ENCODE results near the gene PUM2. TPM values are rescaled to one million over a fixed set of nuclear protein-coding genes. Genes with fewer than 3 reads are reported as not detected.

PUM2 gene
- total RNA-seq, 1 experiment from 2014 or later: 105 TPM

GRCh38 chr2:20350041-20350712 is 467 bp downstream of the PUM2 start:
- Histone ChIP-seq H3K4me2 (ENCODE audit: low read length) (peak overlapping the region; percentile 90), H3K27me3 (ENCODE audit: insufficient read depth, low read length) (no peaks in the 10 kb centered on the region), H3K9me3 (ENCODE audit: control insufficient read depth in 1 of 2, insufficient read depth in 1 of 2, low read depth in 1 of 2, low read length in 2 of 2) (no peaks in the 10 kb centered on the region), H3K4me1 (ENCODE audit: control insufficient read depth in 1 of 2, insufficient read depth in 2 of 2, low read length in 2 of 2) (peaks cover 14 to 37% of the 10 kb centered on the region in 2 experiments), H3K4me3 (replicated peaks in 1 of 2; ENCODE audit: low read depth in 1 of 2, low read length in 2 of 2) (peak overlapping the region; percentile 83 to 95), H4K20me1 (ENCODE audit: insufficient read depth) (peaks cover 30% of the 10 kb centered on the region), H3K27ac (ENCODE audit: low read depth, low read length) (peak overlapping the region; percentile 92), H3K9me2 (ENCODE audit: insufficient read depth) (no peaks in the 10 kb centered on the region), H3K79me2 (ENCODE audit: insufficient read depth, low read length) (peaks cover 53% of the 10 kb centered on the region), H3K36me3 (ENCODE audit: control insufficient read depth in 1 of 2, insufficient read depth in 2 of 2, low read length in 2 of 2) (peaks cover 0 to 4% of the 10 kb centered on the region in 2 experiments; a peak in 1 of 4 replicates), H3K9ac (ENCODE audit: low read length) (peak overlapping the region; percentile 92), H2AFZ (ENCODE audit: low read depth, low read length, poor library complexity, severe bottlenecking) (no peak overlapping the region)
- ChIA-PET CTCF (no interaction called here), RAD21 (ENCODE audit: low non-redundant PET in 1 of 2, low total read pairs in 2 of 2, uncharacterized antibody in 2 of 2, unreplicated experiment in 2 of 2) (no interaction called here), POLR2A (interaction anchor here (1.1 kb wide), 1 partner anchor 97 kb away, joined by 5 read pairs; the partner anchor contains the start of gene RHOB)
- DNase-seq (ENCODE audit: low read depth, low spot score): no peak
- intact Hi-C loops (cut with micrococcal nuclease): loop anchor here (2.0 kb wide), 1 partner anchor 299 kb away; the partner anchor contains the start of gene LAPTM4A
- ATAC-seq: peak; percentile 58
- peak; percentile 97 for TF ChIP-seq ZFX (IDR thresholded peaks at IDR 0.05)
- peak; percentile 54; the same call in 1 of the 2 replicates for TF ChIP-seq EGR1 (IDR thresholded peaks at IDR 0.05; ENCODE audit: low read depth)
- no peak; the same call in 1 of the 2 replicates for TF ChIP-seq POLR2AphosphoS5 (IDR thresholded peaks at IDR 0.05; ENCODE audit: low read depth, low read length)
- BruUV-seq (replicated peaks): no TSS peak

- ChIA-PET CTCF (no interaction called here), RAD21 (ENCODE audit: low non-redundant PET in 1 of 2, low total read pairs in 2 of 2, uncharacterized antibody in 2 of 2, unreplicated experiment in 2 of 2) (no interaction called here), POLR2A (interaction anchor here (1.1 kb wide), 1 partner anchor 98 kb away, joined by 5 read pairs; the partner anchor contains the start of gene RHOB)
- ATAC-seq (no peak), DNase-seq (ENCODE audit: low read depth, low spot score) (no peak)
- Histone ChIP-seq H3K9me3 (ENCODE audit: control insufficient read depth in 1 of 2, insufficient read depth in 1 of 2, low read depth in 1 of 2, low read length in 2 of 2) (no peaks in the 10 kb centered on the region), H3K9ac (ENCODE audit: low read length) (peak overlapping the region; percentile 92), H3K79me2 (ENCODE audit: insufficient read depth, low read length) (peaks cover 59% of the 10 kb centered on the region), H2AFZ (ENCODE audit: low read depth, low read length, poor library complexity, severe bottlenecking) (no peak overlapping the region), H3K4me1 (ENCODE audit: control insufficient read depth in 1 of 2, insufficient read depth in 2 of 2, low read length in 2 of 2) (peaks cover 14 to 40% of the 10 kb centered on the region in 2 experiments), H3K4me2 (ENCODE audit: low read length) (peak overlapping the region; percentile 90), H3K9me2 (ENCODE audit: insufficient read depth) (no peaks in the 10 kb centered on the region), H4K20me1 (ENCODE audit: insufficient read depth) (peaks cover 31% of the 10 kb centered on the region), H3K27ac (ENCODE audit: low read depth, low read length) (peak overlapping the region; percentile 92; the same call in 1 of the 2 replicates), H3K27me3 (ENCODE audit: insufficient read depth, low read length) (no peaks in the 10 kb centered on the region), H3K36me3 (ENCODE audit: control insufficient read depth in 1 of 2, insufficient read depth in 2 of 2, low read length in 2 of 2) (peaks cover 0 to 4% of the 10 kb centered on the region in 2 experiments; a peak in 1 of 4 replicates), H3K4me3 (replicated peaks in 1 of 2; ENCODE audit: low read depth in 1 of 2, low read length in 2 of 2) (peak overlapping the region; percentile 83 to 95)
- intact Hi-C loops (cut with micrococcal nuclease): no loop called here
- BruUV-seq (replicated peaks): no TSS peak
- TF ChIP-seq JUND (IDR thresholded peaks at IDR 0.05): no peak
- no peak for TF ChIP-seq TCF7L2 (IDR thresholded peaks at IDR 0.05; ENCODE audit: borderline replicate concordance, extremely low read depth, insufficient read depth, insufficient read length)
- peak; percentile 15; the same call in 1 of the 2 replicates for TF ChIP-seq SIN3A (IDR thresholded peaks at IDR 0.05; ENCODE audit: low read depth)
Measured at GRCh38 chr2:20349513-20349921, 1.1 kb downstream of the PUM2 start.

Measured in HCT116 (cell line).